ENCODE data around the gene BOD1L1.

The BOD1L1 gene

GRCh38 chr4:13555325-13555724 lies 72.2 kb downstream of the BOD1L1 start:
- no peak for DNase-seq

DNA sequence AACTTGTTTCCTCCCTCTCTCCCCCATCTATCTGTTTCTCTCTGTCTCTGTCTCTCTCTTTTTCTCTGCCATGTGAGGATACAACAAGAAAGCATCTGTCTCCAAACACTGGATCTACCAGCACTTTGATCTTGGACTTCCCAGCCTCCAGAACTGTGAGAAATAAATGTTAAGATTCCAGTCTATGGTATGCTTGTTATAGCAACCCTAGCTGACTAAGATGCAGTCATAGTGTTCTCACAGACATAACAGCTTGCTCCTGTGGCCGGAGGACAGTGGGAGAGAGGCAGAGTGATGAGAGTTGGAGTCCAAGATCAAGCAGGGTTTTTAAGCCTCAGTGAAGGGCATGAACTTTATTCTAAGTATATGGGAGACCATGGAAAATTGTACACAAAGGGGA lies 74.4 kb downstream of the BOD1L1 start:
- no peak for DNase-seq

DNA sequence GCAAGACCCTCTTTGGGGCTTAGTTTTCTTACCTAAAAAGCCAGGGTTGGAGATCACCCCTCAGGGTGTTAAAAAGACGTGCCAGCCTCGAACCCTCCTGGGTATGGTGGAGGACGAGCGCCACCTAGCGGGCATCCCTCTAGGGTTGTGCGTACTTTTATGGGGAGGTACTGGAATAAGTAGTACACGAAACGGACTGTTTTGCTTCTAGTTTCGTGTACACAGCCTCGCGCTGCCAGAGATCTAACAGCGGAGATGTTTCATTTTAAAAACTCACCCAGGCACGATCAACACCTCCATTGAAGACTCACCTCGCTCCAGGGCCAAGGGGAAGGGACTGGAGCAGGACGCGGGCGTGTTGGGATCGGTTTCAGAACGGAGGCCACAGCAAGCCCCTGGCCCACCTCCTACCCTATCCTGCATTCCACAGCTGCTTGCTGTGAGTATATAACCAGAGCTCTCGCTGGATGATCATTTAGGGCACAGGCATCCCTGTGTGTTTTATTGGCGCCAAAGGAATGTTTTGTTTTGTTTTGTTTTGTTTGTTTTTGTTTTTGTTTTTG lies 78.5 kb downstream of the BOD1L1 start:
- peak; percentile 78 for DNase-seq

GRCh38 chr4:13548059-13548983 lies 79.2 kb downstream of the BOD1L1 start:
- no peak for DNase-seq

- DNase-seq: peak; percentile 33
Observed at GRCh38 chr4:13547485-13548041, 80.0 kb downstream of the BOD1L1 start.

DNA sequence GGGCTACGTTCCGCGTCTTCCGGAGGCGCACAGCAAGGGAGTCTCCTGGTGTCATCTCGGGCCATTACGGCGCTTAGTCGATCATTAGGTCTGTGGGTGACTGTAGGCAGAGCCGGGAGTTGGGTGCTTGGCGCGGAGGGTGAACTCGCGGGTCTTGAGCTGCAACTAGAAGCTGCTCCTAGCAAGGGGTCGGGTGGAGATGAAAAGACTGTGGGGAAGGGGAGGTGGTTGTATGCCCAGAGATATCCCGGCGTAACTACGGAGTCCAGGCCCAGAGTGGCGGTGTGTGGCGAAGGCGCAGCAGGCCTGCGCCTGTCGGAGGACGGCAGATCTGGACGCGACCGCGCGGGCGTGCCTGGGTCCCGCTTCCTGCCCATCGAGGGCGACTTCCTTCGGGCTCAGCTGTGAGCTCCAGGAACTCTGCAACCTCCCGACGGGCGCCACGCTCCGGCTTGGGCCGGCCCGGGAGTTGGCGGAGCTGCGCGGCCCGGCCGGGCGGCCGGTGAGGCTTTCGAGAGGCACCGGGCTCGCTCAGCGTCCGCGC lies 80.5 kb downstream of the BOD1L1 start:
- no peak for DNase-seq

DNA sequence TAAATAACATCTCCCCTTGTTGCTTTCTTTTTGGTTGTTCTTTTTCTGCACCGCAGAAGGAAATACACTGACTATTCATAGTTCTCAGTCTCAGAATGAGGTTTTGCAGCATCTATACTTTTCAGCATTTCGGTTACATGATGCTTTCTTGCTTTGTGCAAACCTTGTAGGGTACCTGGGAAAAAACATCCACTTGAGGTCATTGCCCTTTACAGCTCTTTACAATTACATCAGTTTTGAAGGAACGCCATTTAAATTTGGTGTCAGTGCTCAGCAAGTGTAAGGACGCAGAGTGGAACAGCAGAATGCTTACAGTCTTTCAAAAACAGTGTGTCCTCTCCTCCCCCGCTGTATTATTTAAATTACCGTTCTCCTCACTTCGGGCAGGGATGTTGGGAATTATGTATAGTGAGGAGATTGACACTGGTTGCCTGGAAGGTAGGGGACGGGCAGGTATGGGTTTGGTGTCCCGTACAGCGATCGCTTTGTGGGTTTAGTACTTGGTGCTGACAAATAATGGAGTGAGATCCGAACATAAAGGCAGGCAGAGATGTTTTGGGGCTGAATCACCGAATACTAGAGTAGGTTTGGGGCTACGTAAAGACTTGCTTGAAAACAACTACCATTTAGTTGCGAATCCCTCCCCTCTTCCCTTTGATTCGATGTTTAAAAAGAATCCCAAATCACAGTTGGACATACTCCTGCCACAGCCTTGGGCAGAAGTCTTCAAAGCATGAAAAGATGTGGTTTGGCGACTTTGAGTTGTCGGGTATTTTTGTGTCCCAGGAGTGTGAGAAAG lies 81.2 kb downstream of the BOD1L1 start:
- no peak for DNase-seq

DNA sequence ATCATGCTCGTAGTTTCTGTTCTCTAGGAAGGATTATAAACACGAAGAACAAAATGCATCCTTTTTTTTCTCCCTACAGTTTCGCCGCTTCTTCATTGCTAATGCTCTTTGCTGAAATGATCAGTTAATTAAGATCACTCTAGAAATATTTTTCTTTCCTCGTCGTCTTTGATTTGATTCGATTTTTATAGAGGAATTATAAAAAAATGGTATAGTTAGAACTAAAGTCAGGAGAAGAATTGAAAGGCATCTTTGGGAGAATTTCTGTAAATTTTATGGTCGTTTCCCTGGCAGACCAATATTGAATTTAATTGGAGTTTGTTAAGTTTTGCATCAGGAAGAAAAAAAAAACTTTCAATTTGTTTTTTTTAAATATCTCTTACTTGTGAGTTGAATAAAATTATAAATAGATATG lies 82.1 kb downstream of the BOD1L1 start:
- DNase-seq: no peak

DNA sequence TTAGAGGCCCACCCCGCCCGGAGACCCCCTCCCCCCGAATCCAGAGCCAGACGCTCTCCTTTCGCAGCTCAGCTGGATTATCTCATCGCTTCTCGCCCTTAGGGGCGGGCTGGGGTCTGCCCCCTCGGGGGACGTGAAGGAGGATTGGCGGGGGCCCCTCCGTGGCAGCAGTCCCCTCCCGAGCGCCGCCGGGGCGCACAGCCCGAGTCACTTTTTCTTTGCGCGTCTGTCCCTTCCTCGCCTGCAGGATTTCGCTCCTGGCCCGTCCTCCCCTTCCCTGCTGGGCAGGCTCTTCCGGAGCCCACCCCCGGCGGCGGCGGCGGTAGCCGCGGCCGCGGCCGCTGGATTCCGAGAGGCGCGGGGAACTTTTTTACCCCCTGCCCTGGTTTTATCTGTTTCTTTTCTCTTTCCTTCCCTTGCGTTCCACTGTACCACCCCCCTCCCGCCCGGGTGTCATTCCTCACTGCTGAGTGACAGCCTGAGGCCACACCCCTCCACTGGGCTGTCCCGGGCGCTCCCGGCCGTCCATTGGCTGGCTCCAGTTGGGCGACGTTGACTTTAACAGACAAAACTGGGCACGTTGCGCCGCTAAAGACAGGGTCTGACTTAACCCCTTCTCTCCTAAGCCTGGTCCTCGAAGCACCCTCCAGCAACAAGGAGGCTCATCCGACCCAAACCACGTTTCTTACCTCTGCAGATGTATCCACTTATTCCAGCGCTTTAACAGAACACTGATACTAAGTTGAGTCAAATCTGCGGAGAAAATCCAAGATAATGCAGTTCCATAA lies 82.7 kb downstream of the BOD1L1 start:
- peak; percentile 32 for DNase-seq

DNA sequence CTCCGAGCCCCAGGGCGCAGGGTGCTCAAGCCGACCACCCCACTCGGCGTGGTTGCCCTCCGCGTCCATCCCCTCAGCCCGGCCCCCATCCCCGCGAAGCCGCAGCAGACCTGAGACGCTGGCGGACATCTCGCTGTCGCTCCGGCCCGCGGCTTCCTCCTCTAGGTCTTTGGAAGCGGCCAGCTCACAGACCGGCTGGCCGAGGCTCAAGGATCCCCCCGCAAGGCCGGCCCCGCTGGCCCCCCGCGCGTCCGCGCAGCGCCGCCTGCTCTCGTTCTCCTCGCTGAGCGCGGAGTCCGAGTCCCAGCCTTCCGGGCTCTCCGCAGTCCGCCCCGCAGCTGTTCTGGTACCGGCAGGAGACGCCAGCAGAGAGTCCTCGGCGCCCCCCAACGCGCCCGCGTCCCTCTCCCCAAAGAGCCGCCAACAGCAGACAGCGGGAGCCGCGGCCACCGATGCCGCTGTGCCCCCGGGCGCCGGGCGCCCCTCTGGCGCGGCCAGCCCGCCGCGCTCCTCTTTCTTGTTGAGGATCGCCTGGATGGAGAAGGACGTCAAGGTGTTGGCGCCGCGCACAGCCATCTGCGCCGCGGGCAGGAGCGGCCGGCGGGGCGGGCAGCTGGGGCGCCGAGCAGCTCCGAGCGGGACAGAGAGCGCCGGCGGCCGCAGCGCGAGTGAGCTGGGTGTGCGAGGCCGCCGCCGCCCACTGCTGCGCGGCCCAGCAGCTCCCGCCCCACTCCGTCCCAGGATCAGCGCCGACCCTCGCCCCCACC lies 83.5 kb downstream of the BOD1L1 start, which contains the start of gene NKX3-2:
NKX3-2 (minus strand) TSS at position 670 of the 767 bp plus-strand sequence; CDS start at position 576, 94 bp downstream.
- DNase-seq: no peak

DNA sequence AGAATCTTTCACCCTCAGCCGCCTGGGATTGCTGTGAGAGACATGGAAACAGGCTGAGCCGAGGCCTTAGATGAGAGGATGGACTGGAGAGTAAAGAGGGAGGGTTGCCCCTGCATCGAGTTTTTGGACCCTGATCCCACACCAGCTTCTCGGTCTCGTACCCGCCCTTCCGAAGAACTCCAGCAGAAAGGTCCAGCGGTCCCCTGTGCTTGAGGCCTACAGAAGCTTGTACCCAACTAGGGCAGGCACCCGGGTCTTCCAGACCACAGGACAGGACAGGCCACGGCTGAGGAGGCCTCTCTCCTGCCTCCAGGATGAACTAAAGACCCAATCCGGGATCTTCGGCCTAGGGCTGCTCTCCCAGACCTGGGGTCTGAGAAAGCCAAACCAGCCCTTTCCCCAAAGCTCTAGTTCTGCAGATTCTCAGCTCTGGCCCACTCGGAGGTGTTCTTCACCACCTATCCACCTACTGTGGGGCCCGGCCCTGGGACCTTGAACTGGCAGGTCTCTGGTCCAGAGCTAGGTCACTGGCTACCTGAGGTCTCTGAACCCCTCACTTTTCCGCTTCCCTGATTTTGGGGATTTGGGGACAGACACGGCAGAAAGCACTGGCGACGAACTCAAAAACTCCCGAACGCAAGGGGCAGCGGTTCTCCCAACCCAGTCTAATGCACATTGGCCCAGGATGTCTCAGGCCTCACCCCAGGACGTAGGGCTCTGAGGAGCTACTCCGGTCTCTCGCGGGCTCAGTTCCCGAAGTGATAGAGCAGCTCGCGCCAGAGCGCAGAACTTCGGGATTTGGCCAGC lies 84.3 kb downstream of the BOD1L1 start:
- no peak for DNase-seq

DNA sequence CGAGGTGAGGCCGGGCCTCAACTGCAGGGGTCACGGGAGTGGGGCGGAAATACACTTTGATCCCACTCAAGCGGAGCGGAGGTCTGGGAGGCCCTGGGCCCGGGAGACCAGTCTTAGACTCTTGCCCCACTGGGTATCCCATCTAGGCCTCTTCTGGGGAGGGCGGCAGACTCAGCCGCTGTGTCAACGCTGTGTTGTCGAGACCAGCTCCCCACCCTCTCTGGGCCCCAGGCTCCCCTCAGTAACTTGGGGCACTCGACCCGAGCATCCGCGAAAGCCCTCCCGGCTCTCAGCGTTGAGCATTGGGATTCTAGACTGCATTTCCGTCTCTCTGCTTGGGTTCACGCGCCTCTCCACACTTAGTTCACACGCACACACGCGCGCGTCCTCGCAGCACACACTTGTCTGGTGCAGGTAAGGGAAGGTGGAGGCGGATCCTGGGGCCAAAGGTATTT lies 84.9 kb downstream of the BOD1L1 start:
- DNase-seq: no peak

DNA sequence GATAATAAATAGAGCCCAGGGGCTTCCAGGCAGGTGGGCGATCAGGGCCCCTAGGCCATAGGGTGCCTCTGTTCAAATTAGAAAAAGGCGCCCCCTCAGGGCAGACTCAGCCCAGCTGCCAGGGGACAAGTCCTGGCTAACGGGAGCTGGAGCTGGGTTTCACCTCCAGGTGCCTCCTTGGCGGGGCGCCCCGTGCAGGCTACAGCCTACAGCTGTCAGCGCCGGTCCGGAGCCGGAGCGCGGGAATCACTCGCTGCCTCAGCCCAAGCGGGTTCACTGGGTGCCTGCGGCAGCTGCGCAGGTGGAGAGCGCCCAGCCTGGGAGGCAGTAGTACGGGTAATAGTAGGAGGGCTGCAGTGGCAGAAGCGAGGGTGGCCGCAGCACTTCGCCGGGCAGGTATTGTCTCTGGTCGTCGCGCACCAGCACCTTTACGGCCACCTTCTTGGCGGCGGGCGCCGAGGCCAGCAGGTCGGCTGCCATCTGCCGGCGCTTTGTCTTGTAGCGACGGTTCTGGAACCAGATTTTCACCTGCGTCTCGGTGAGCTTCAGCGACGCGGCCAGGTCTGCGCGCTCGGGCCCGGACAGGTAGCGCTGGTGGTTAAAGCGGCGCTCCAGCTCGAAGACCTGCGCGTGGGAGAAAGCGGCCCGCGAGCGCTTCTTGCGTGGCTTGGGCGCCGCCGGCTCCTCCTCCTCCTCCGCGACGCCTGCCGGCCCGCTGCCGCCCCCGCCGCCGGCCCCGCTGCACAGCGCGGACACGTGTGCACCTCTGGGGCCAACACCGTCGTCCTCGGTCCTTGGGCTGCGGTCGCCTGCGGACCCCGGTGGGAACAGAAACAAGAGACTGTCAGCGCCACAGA lies 85.6 kb downstream of the BOD1L1 start:
- DNase-seq: peak; percentile 35

- no peak for DNase-seq
Observed at GRCh38 chr4:13541176-13541604, 86.3 kb downstream of the BOD1L1 start.

- DNase-seq: no peak
Observed at GRCh38 chr4:13540446-13541175, 86.9 kb downstream of the BOD1L1 start.

- DNase-seq: no peak
Observed at GRCh38 chr4:13539619-13540445, 87.7 kb downstream of the BOD1L1 start.

- DNase-seq: no peak
Observed at GRCh38 chr4:13539047-13539618, 88.4 kb downstream of the BOD1L1 start.

Measured in CD4-positive, alpha-beta T cell treated with Interleukin-21 for 1 hour (primary cell).